ENCODE data around the gene IARS1. TPM values are rescaled to one million over a fixed set of nuclear protein-coding genes. Genes with fewer than 3 reads are reported as not detected.

Gene IARS1
- total and polyA plus RNA-seq, 2 donors (not counting 3 experiments of a cell fraction or from before 2014, with no cell fraction given) = 32.8 to 132 TPM

GRCh38 chr9:92308893-92309292 is 15.4 kb upstream of the IARS1 start:
- H2AFZ ChIP-seq (ENCODE audit: low read depth, low read length) = no peak overlapping the region
- TF ChIP-seq MYC (IDR thresholded peaks at IDR 0.05; ENCODE audit: low read depth, low read length) = no peak
- peaks cover 12% of the 10 kb centered on the region for H3K4me1 ChIP-seq (ENCODE audit: control insufficient read depth, extremely low read depth, insufficient read depth, low read length)
- BruUV-seq (replicated peaks) = no TSS peak
- no peaks in the 10 kb centered on the region for H3K27me3 ChIP-seq (ENCODE audit: control insufficient read depth in 2 of 2, insufficient read depth in 2 of 2, low read length in 2 of 2)
- intact Hi-C loops (cut with micrococcal nuclease) = no loop called here
- H3K9ac ChIP-seq (replicated peaks; ENCODE audit: extremely low read depth, insufficient read depth, low read length) = no peak overlapping the region
- H3K36me3 ChIP-seq (ENCODE audit: control insufficient read depth in 2 of 2, extremely low read depth in 1 of 2, insufficient read depth in 2 of 2, low read length in 2 of 2) = peaks cover 18 to 34% of the 10 kb centered on the region in 2 experiments
- H3K79me2 ChIP-seq (ENCODE audit: control insufficient read depth, insufficient read depth, low read length) = peaks cover 14% of the 10 kb centered on the region
- H3K9me3 ChIP-seq (replicated peaks; ENCODE audit: control insufficient read depth, insufficient read depth, low read length) = no peaks in the 10 kb centered on the region
- H3K4me2 ChIP-seq (ENCODE audit: insufficient read depth, low read length) = no peak overlapping the region
- H4K20me1 ChIP-seq (replicated peaks; ENCODE audit: control insufficient read depth, extremely low read depth, insufficient read depth, low read length) = no peaks in the 10 kb centered on the region
- no peak overlapping the region for H3K27ac ChIP-seq (ENCODE audit: insufficient read depth, low read depth, low read length)
- no peak overlapping the region for H3K4me3 ChIP-seq (replicated peaks in 1 of 3; ENCODE audit: insufficient read depth in 1 of 3, low read depth in 1 of 3, low read length in 3 of 3)
- dilution Hi-C loops (cut with MboI; ENCODE audit: extremely low pct_ligation_motif_present, low sequenced_read_pairs) = no loop called here
- CTCF ChIA-PET = no interaction called here
- POLR2A ChIA-PET = no interaction called here
- FAIRE-seq (peak; percentile 68), DNase-seq (ENCODE audit: low read depth, low spot score) (peak; percentile 9)
- no peaks in the 10 kb centered on the region for H3K9me1 ChIP-seq (replicated peaks; ENCODE audit: control insufficient read depth, extremely low read depth, insufficient read depth, low read length)

- no peaks in the 10 kb centered on the region for H3K27me3 ChIP-seq (ENCODE audit: control insufficient read depth in 2 of 2, insufficient read depth in 2 of 2, low read length in 2 of 2)
- DNase-seq (ENCODE audit: low read depth, low spot score) = no peak
- H3K4me3 ChIP-seq (replicated peaks in 1 of 3; ENCODE audit: insufficient read depth in 1 of 3, low read depth in 1 of 3, low read length in 3 of 3) = no peak overlapping the region
- POLR2A ChIA-PET = no interaction called here
- TF ChIP-seq EZH2 (IDR thresholded peaks at IDR 0.05; ENCODE audit: borderline replicate concordance, low read depth, low read length, severe bottlenecking) (no peak), POLR2AphosphoS5 (IDR thresholded peaks at IDR 0.05; ENCODE audit: insufficient read depth, low read depth, low read length) (no peak), FOS (IDR thresholded peaks at IDR 0.05; ENCODE audit: borderline replicate concordance, insufficient read depth, low read length) (no peak), MAX (IDR thresholded peaks at IDR 0.05; ENCODE audit: insufficient read depth, insufficient read length) (no peak), CTCF (IDR thresholded peaks at IDR 0.05; ENCODE audit: extremely low read depth in 1 of 2, insufficient read depth in 1 of 2, low read depth in 1 of 2, low read length in 2 of 2) (no peak), JUN (IDR thresholded peaks at IDR 0.05; ENCODE audit: borderline replicate concordance, insufficient read depth, insufficient read length, low read depth) (no peak), MYC (IDR thresholded peaks at IDR 0.05; ENCODE audit: low read depth, low read length) (no peak), POLR2A (IDR thresholded peaks at IDR 0.05; ENCODE audit: low read depth, low read length) (no peak)
- CTCF ChIA-PET = interaction anchor here (1.2 to 1.4 kb wide), 2 partner anchors 9 to 490 kb away, joined by 3 read pairs; no protein-coding TSS in a partner anchor
- no peaks in the 10 kb centered on the region for H3K79me2 ChIP-seq (ENCODE audit: control insufficient read depth, insufficient read depth, low read length)
- BruUV-seq (replicated peaks) = no TSS peak
- no peaks in the 10 kb centered on the region for H3K9me1 ChIP-seq (replicated peaks; ENCODE audit: control insufficient read depth, extremely low read depth, insufficient read depth, low read length)
- H2AFZ ChIP-seq (ENCODE audit: low read depth, low read length) = no peak overlapping the region
- H3K4me2 ChIP-seq (ENCODE audit: insufficient read depth, low read length) = no peak overlapping the region
- no peak overlapping the region for H3K27ac ChIP-seq (ENCODE audit: insufficient read depth, low read depth, low read length)
- H3K36me3 ChIP-seq (ENCODE audit: control insufficient read depth in 2 of 2, extremely low read depth in 1 of 2, insufficient read depth in 2 of 2, low read length in 2 of 2) = peaks cover 15 to 31% of the 10 kb centered on the region in 2 experiments
- H3K9ac ChIP-seq (replicated peaks; ENCODE audit: extremely low read depth, insufficient read depth, low read length) = no peak overlapping the region
- dilution Hi-C loops (cut with MboI; ENCODE audit: extremely low pct_ligation_motif_present, low sequenced_read_pairs) (no loop called here), intact Hi-C loops (cut with micrococcal nuclease) (no loop called here)
- FAIRE-seq = no peak
- no peaks in the 10 kb centered on the region for H4K20me1 ChIP-seq (replicated peaks; ENCODE audit: control insufficient read depth, extremely low read depth, insufficient read depth, low read length)
- no peaks in the 10 kb centered on the region for H3K9me3 ChIP-seq (replicated peaks; ENCODE audit: control insufficient read depth, insufficient read depth, low read length)
- H3K4me1 ChIP-seq (ENCODE audit: control insufficient read depth, extremely low read depth, insufficient read depth, low read length) = no peaks in the 10 kb centered on the region
Observed at GRCh38 chr9:92300936-92301335, 7.4 kb upstream of the IARS1 start.
